NCI-H226 (cell line): Measurements from ENCODE around the gene RYR2.
"Not testable (repeated sequence)": the region's sequence is repeated elsewhere in the genome, so short reads cannot be mapped to it uniquely, and the experiment has no call there.

Experiments used
- DNase-seq: peaks from one replicate; pipeline ENCODE4 v3.0.0-alpha.2; 2015

Gene RYR2

GRCh38 chr1:237211031-237211430 is 169.0 kb downstream of the RYR2 start:
- no peak for DNase-seq

- no peak for DNase-seq
Measured at GRCh38 chr1:237211540-237211939, 169.6 kb downstream of the RYR2 start.

GRCh38 chr1:237219751-237220642 is 178.0 kb downstream of the RYR2 start:
- DNase-seq = no peak

- no peak for DNase-seq
Measured at GRCh38 chr1:237223419-237223818, 181.4 kb downstream of the RYR2 start.

- no peak for DNase-seq
Measured at GRCh38 chr1:237226177-237226944, 184.4 kb downstream of the RYR2 start.

- DNase-seq = no peak
Measured at GRCh38 chr1:237227476-237227875, 185.5 kb downstream of the RYR2 start.

- DNase-seq = no peak
Measured at GRCh38 chr1:237228421-237228820, 186.4 kb downstream of the RYR2 start.

GRCh38 chr1:237229333-237229732 is 187.3 kb downstream of the RYR2 start:
- DNase-seq = no peak

- no peak for DNase-seq
Measured at GRCh38 chr1:237232501-237232900, 190.5 kb downstream of the RYR2 start.

- DNase-seq = no peak
Measured at GRCh38 chr1:237235091-237235490, 193.1 kb downstream of the RYR2 start.

GRCh38 chr1:237237721-237238120 is 195.7 kb downstream of the RYR2 start:
- DNase-seq = no peak

- no peak for DNase-seq
Measured at GRCh38 chr1:237239248-237239647, 197.3 kb downstream of the RYR2 start.

- no peak for DNase-seq
Measured at GRCh38 chr1:237241038-237241437, 199.1 kb downstream of the RYR2 start.

- no peak for DNase-seq
Measured at GRCh38 chr1:237244778-237245177, 202.8 kb downstream of the RYR2 start.

GRCh38 chr1:237247442-237247841 is 205.5 kb downstream of the RYR2 start:
- DNase-seq = no peak

- DNase-seq = no peak
Measured at GRCh38 chr1:237249120-237249519, 207.1 kb downstream of the RYR2 start.

GRCh38 chr1:237250055-237250454 is 208.1 kb downstream of the RYR2 start:
- no peak for DNase-seq

- no peak for DNase-seq
Measured at GRCh38 chr1:237255071-237255470, 213.1 kb downstream of the RYR2 start.

GRCh38 chr1:237258871-237259270 is 216.9 kb downstream of the RYR2 start:
- DNase-seq = no peak

- no peak for DNase-seq
Measured at GRCh38 chr1:237261198-237261597, 219.2 kb downstream of the RYR2 start.

GRCh38 chr1:237267743-237268142 is 225.8 kb downstream of the RYR2 start:
- no peak for DNase-seq

GRCh38 chr1:237269938-237270337 is 228.0 kb downstream of the RYR2 start:
- DNase-seq = no peak

GRCh38 chr1:237270353-237270752 is 228.4 kb downstream of the RYR2 start:
- DNase-seq = no peak

- not testable (repeated sequence) for DNase-seq
Measured at GRCh38 chr1:237277994-237278393, 236.0 kb downstream of the RYR2 start.
